Trophoblast cell (in vitro differentiated cells and primary cell): ENCODE data around the gene LGALS9B.
A peak's percentile ranks its signal among the peaks of the same experiment; 100 is the strongest.
"Not testable (repeated sequence)": the region's sequence is repeated elsewhere in the genome, so short reads cannot be mapped to it uniquely, and the experiment has no call there.

Experiments used
- DNase-seq, 2 donors: peaks; one replicate each; pipeline ENCODE4 v3.0.0-alpha.2; 2016
- H2AFZ ChIP-seq: 2 replicates; pipeline ENCODE4 v1.6.1; 2013; ENCODE audit warnings: low read length, moderate library complexity, mild to moderate bottlenecking; ENCODE audit not compliant: insufficient read depth, poor library complexity
- H2AK5ac ChIP-seq: 2 replicates; pipeline ENCODE4 v1.6.1; 2013; ENCODE audit warnings: mild to moderate bottlenecking, low read length
- H2BK120ac ChIP-seq: 2 replicates; pipeline ENCODE4 v1.6.1; 2013; ENCODE audit warnings: low read length, mild to moderate bottlenecking, moderate library complexity; ENCODE audit not compliant: insufficient read depth, poor library complexity
- H2BK12ac ChIP-seq: 2 replicates; pipeline ENCODE4 v1.6.1; 2013; ENCODE audit warnings: mild to moderate bottlenecking, low read length, moderate library complexity
- H2BK5ac ChIP-seq: 2 replicates; pipeline ENCODE4 v1.6.1; 2013; ENCODE audit warnings: low read length, low read depth, moderate library complexity, mild to moderate bottlenecking; ENCODE audit not compliant: poor library complexity
- H3K14ac ChIP-seq: 2 replicates; pipeline ENCODE4 v1.6.1; 2013; ENCODE audit warnings: mild to moderate bottlenecking, low read length
- H3K18ac ChIP-seq: 2 replicates; pipeline ENCODE4 v1.6.1; 2013; ENCODE audit warnings: mild to moderate bottlenecking, low read length
- H3K23ac ChIP-seq: 2 replicates; pipeline ENCODE4 v1.6.1; 2013; ENCODE audit warnings: low read length
- H3K27ac ChIP-seq: 2 replicates; pipeline ENCODE4 v1.5.1; 2013; ENCODE audit warnings: low read depth, mild to moderate bottlenecking, inconsistent platforms, low read length, moderate library complexity
- H3K27me3 ChIP-seq: 2 replicates; pipeline ENCODE4 v1.6.1; 2013; ENCODE audit warnings: inconsistent platforms, mild to moderate bottlenecking, low read length, moderate library complexity; ENCODE audit not compliant: insufficient read depth
- H3K36me3 ChIP-seq, 2 experiments: 1 replicate in 1 of 2; 2 replicates in 1 of 2; pipeline ENCODE4 v1.6.1; 2013; ENCODE audit warnings: low read length in 2 of 2, mild to moderate bottlenecking in 2 of 2, moderate library complexity in 1 of 2; ENCODE audit not compliant: insufficient read depth in 2 of 2, control insufficient read depth in 1 of 2
- H3K4ac ChIP-seq: 2 replicates; pipeline ENCODE4 v1.6.1; 2013; ENCODE audit warnings: low read depth, mild to moderate bottlenecking, low read length, moderate library complexity
- H3K4me1 ChIP-seq, 2 experiments: 1 replicate in 1 of 2; 2 replicates in 1 of 2; pipeline ENCODE4 v1.6.1; 2013; ENCODE audit warnings: low read length in 2 of 2, mild to moderate bottlenecking in 2 of 2, moderate library complexity in 1 of 2; ENCODE audit not compliant: insufficient read depth in 2 of 2, control insufficient read depth in 1 of 2
- H3K4me2 ChIP-seq: 2 replicates; pipeline ENCODE4 v1.6.1; 2013; ENCODE audit warnings: inconsistent platforms, mild to moderate bottlenecking, low read length, moderate library complexity
- H3K4me3 ChIP-seq: 2 replicates; pipeline ENCODE4 v1.5.1; 2013; ENCODE audit warnings: mild to moderate bottlenecking, low read depth, low read length, inconsistent platforms
- H3K79me1 ChIP-seq: one replicate; pipeline ENCODE4 v1.6.1; 2013; ENCODE audit warnings: low read length
- H3K79me2 ChIP-seq: 2 replicates; pipeline ENCODE4 v1.6.1; 2013; ENCODE audit warnings: low read length, mild to moderate bottlenecking; ENCODE audit not compliant: control insufficient read depth, insufficient read depth, poor library complexity
- H3K9ac ChIP-seq: 2 replicates; pipeline ENCODE4 v1.6.1; 2013; ENCODE audit warnings: mild to moderate bottlenecking, low read length
- H3K9me3 ChIP-seq: 2 replicates; pipeline ENCODE4 v1.6.1; 2013; ENCODE audit warnings: low read depth, mild to moderate bottlenecking, control low read depth, inconsistent platforms, low read length; ENCODE audit not compliant: insufficient read depth
- H4K12ac ChIP-seq: 2 replicates; pipeline ENCODE4 v1.6.1; 2013; ENCODE audit warnings: low read depth, mild to moderate bottlenecking, low read length, moderate library complexity
- H4K8ac ChIP-seq: 2 replicates; pipeline ENCODE4 v1.6.1; 2013; ENCODE audit warnings: low read depth, mild to moderate bottlenecking, low read length, moderate library complexity
- H4K91ac ChIP-seq: one replicate; pipeline ENCODE4 v1.6.1; 2013; ENCODE audit warnings: low read depth, mild to moderate bottlenecking, low read length, moderate library complexity
- WGBS: extraction: QIAGEN DNeasy Blood & Tissue Kit; methylation state at CpG from one replicate; pipeline ENCODE4 v1.1.7; 2013; ENCODE audit warnings: missing lambda C conversion rate; ENCODE audit not compliant: insufficient read length, insufficient coverage; ENCODE audit errors: extremely low coverage; 5-methylcytosine and 5-hydroxymethylcytosine counted together

The LGALS9B gene

DNA sequence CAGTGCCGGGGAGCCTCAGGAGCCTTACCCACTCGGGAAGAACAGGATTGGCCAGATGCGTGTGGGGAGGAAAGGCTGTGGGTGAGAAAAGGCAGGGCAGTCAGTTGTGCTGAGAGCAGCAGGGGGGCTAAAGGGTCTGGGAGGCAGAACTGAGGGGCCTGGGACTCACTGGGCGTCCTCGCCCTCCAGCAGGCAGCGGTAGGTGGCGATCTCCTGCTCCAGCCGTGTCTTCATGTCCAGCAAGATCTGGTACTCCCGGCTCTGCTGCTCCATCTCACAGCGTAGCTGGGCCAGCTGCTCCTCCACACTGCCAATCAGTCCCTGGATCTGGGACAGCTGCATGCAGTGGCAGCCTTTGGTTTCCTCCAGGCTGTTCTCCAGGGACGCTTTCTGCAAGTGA lies 34.6 kb upstream of the LGALS9B start:
- not testable (repeated sequence) for H3K18ac ChIP-seq, H3K79me1 ChIP-seq, H2AFZ ChIP-seq, H2BK12ac ChIP-seq, H4K12ac ChIP-seq, H4K8ac ChIP-seq, H2BK5ac ChIP-seq, H3K23ac ChIP-seq, H3K14ac ChIP-seq, DNase-seq, H3K4ac ChIP-seq, H4K91ac ChIP-seq, H3K36me3 ChIP-seq, H3K27me3 ChIP-seq, H3K4me2 ChIP-seq, H3K4me1 ChIP-seq, H2BK120ac ChIP-seq, H2AK5ac ChIP-seq, H3K79me2 ChIP-seq, H3K9ac ChIP-seq, H3K4me3 ChIP-seq, H3K27ac ChIP-seq, H3K9me3 ChIP-seq
- no CpG with 5 or more reads among the region's 11 CpGs for WGBS

- not testable (repeated sequence) for H3K9ac ChIP-seq, H2BK120ac ChIP-seq, H3K9me3 ChIP-seq, H3K4me1 ChIP-seq, H3K4ac ChIP-seq, H3K36me3 ChIP-seq, H2AK5ac ChIP-seq, H3K4me2 ChIP-seq, H2BK5ac ChIP-seq, H3K27me3 ChIP-seq, H3K4me3 ChIP-seq, H3K23ac ChIP-seq, H4K8ac ChIP-seq, H2BK12ac ChIP-seq, H2AFZ ChIP-seq, H3K79me2 ChIP-seq, H3K18ac ChIP-seq, H3K79me1 ChIP-seq, H4K12ac ChIP-seq, H3K27ac ChIP-seq, H4K91ac ChIP-seq, H3K14ac ChIP-seq
- WGBS = no CpG with 5 or more reads among the region's 4 CpGs
- peak; percentile 30 to 59 for DNase-seq
Measured at GRCh38 chr17:20500346-20500745, 33.0 kb upstream of the LGALS9B start.

DNA sequence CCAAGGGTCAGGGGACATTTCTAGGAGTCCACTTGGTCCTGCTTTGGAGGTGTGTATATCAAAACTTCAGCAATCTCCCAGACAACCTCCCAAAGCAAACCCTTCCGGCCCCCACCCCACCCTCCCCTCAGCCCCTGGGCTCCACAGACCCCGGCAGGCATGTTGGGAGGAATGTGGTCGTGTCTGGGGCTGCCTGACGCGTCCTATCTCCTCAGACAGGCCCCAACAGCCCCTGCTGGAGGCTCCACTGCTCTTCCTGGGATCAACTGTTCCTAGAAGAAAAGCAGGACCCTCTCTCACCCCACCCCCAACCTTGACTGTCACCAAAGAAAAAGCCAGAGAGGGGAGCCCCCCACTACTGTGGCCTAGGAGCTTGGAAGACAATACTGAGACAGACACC lies 28.1 kb upstream of the LGALS9B start:
- H3K79me1 ChIP-seq, H3K9ac ChIP-seq, DNase-seq, H3K14ac ChIP-seq, H3K27me3 ChIP-seq, H3K4me3 ChIP-seq, H4K12ac ChIP-seq, H2BK5ac ChIP-seq, H4K8ac ChIP-seq, H2BK12ac ChIP-seq, H3K4me1 ChIP-seq, H3K4ac ChIP-seq, H2AFZ ChIP-seq, H3K23ac ChIP-seq, H2BK120ac ChIP-seq, H3K18ac ChIP-seq, H3K4me2 ChIP-seq, H4K91ac ChIP-seq, H2AK5ac ChIP-seq, H3K36me3 ChIP-seq, H3K79me2 ChIP-seq, H3K27ac ChIP-seq, H3K9me3 ChIP-seq: not testable (repeated sequence)
- no CpG with 5 or more reads among the region's 5 CpGs for WGBS

DNA sequence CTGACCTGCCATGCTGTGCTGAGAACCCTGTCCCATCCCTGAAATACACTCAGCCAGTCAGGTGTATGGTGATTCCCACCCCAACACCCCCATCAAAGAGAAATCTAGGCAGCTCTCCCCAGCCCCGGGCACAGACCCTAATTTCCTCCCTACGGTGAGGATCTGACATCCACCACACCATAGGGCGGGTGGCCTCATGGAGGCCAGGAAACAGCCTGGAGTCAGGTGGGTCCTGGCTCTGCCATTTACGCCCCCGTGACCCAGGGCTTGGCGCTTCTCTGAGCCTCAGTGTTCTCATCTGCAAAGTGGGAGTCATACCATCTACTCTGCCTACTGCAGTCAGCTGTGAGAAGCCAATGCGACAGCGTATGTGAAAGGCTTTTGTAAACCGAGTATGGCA lies 27.4 kb upstream of the LGALS9B start:
- H3K18ac ChIP-seq, H3K36me3 ChIP-seq, H2AFZ ChIP-seq, DNase-seq, H3K27ac ChIP-seq, H3K14ac ChIP-seq, H3K27me3 ChIP-seq, H4K12ac ChIP-seq, H2BK12ac ChIP-seq, H2BK5ac ChIP-seq, H3K79me1 ChIP-seq, H3K4me2 ChIP-seq, H2AK5ac ChIP-seq, H4K91ac ChIP-seq, H2BK120ac ChIP-seq, H4K8ac ChIP-seq, H3K4me1 ChIP-seq, H3K9ac ChIP-seq, H3K23ac ChIP-seq, H3K4me3 ChIP-seq, H3K79me2 ChIP-seq, H3K9me3 ChIP-seq, H3K4ac ChIP-seq: not testable (repeated sequence)
- WGBS = no CpG with 5 or more reads among the region's 9 CpGs
